ENCODE measurements around the gene BZW2. TPM values are rescaled to one million over a fixed set of nuclear protein-coding genes. Genes with fewer than 3 reads are reported as not detected.
A peak's percentile ranks its signal among the peaks of the same experiment; 100 is the strongest.

BZW2 gene
- total RNA-seq, 1 donor from 2014 or later, result 84.9 TPM

GRCh38 chr7:16753932-16754855 is 108.2 kb downstream of the BZW2 start:
- Mint-ChIP-seq H3K4me3 (ENCODE audit: unreplicated experiment) (peak overlapping the region; percentile 89), H3K27me3 (ENCODE audit: low read depth, unreplicated experiment) (no peaks in the 10 kb centered on the region), H3K9me3 (ENCODE audit: unreplicated experiment) (no peaks in the 10 kb centered on the region), H3K27ac (ENCODE audit: unreplicated experiment) (peak overlapping the region; percentile 41), H3K4me1 (ENCODE audit: low read depth, unreplicated experiment) (peaks cover 19% of the 10 kb centered on the region), H3K36me3 (ENCODE audit: low read depth, unreplicated experiment) (peaks cover 4% of the 10 kb centered on the region)
- no peaks in the 10 kb centered on the region for H3K9me3 ChIP-seq (ENCODE audit: insufficient read depth, low read depth, low read length)
- H3K4me3 ChIP-seq (ENCODE audit: insufficient read depth, low read depth, low read length), result peak overlapping the region; percentile 72
- peaks cover 8% of the 10 kb centered on the region for H3K4me1 ChIP-seq (ENCODE audit: insufficient read depth, low read length)
- H4K20me1 ChIP-seq (ENCODE audit: insufficient read depth, low read length), result peaks cover 12% of the 10 kb centered on the region
- H3K9ac ChIP-seq (ENCODE audit: low read length), result peak overlapping the region; percentile 82
- no peaks in the 10 kb centered on the region for H3K27me3 ChIP-seq (ENCODE audit: insufficient read depth, low read length)
- peak; percentile 29 for DNase-seq (ENCODE audit: low read depth)
- peak overlapping the region; percentile 65 for H2AFZ ChIP-seq (ENCODE audit: low read depth, low read length)
- TF ChIP-seq CTCF (IDR thresholded peaks at IDR 0.05; ENCODE audit: insufficient read depth, low read depth, low read length) (no peak), EZH2 (IDR thresholded peaks at IDR 0.05; ENCODE audit: insufficient read depth, low read length) (no peak)
- H3K79me2 ChIP-seq (ENCODE audit: insufficient read depth, low read length), result peaks cover 42% of the 10 kb centered on the region
- H3K27ac ChIP-seq (ENCODE audit: low read depth, low read length), result peak overlapping the region; percentile 10
- no peak for FAIRE-seq
- H3K36me3 ChIP-seq (ENCODE audit: insufficient read depth, low read length), result no peaks in the 10 kb centered on the region
- H3K4me2 ChIP-seq (ENCODE audit: low read length), result peak overlapping the region; percentile 87

- DNase-seq (ENCODE audit: low read depth) (peak; percentile 30), FAIRE-seq (no peak)
- peaks cover 19% of the 10 kb centered on the region for H3K4me1 Mint-ChIP-seq (ENCODE audit: low read depth, unreplicated experiment)
- peak overlapping the region; percentile 82 for H3K9ac ChIP-seq (ENCODE audit: low read length)
- H3K4me3 Mint-ChIP-seq (ENCODE audit: unreplicated experiment), result peak overlapping the region; percentile 89
- peaks cover 4% of the 10 kb centered on the region for H3K36me3 Mint-ChIP-seq (ENCODE audit: low read depth, unreplicated experiment)
- H3K27ac ChIP-seq (ENCODE audit: low read depth, low read length), result peak overlapping the region; percentile 10
- H3K9me3 ChIP-seq (ENCODE audit: insufficient read depth, low read depth, low read length), result no peaks in the 10 kb centered on the region
- peaks cover 49% of the 10 kb centered on the region for H3K79me2 ChIP-seq (ENCODE audit: insufficient read depth, low read length)
- peak overlapping the region; percentile 72 for H3K4me3 ChIP-seq (ENCODE audit: insufficient read depth, low read depth, low read length)
- peak overlapping the region; percentile 41 for H3K27ac Mint-ChIP-seq (ENCODE audit: unreplicated experiment)
- peaks cover 8% of the 10 kb centered on the region for H3K4me1 ChIP-seq (ENCODE audit: insufficient read depth, low read length)
- no peaks in the 10 kb centered on the region for H3K9me3 Mint-ChIP-seq (ENCODE audit: unreplicated experiment)
- no peaks in the 10 kb centered on the region for H3K27me3 ChIP-seq (ENCODE audit: insufficient read depth, low read length)
- H3K27me3 Mint-ChIP-seq (ENCODE audit: low read depth, unreplicated experiment), result no peaks in the 10 kb centered on the region
- no peaks in the 10 kb centered on the region for H3K36me3 ChIP-seq (ENCODE audit: insufficient read depth, low read length)
- H2AFZ ChIP-seq (ENCODE audit: low read depth, low read length), result peak overlapping the region; percentile 65
- H4K20me1 ChIP-seq (ENCODE audit: insufficient read depth, low read length), result peaks cover 12% of the 10 kb centered on the region
- H3K4me2 ChIP-seq (ENCODE audit: low read length), result peak overlapping the region; percentile 87
- TF ChIP-seq CTCF (IDR thresholded peaks at IDR 0.05; ENCODE audit: insufficient read depth, low read depth, low read length) (no peak), EZH2 (IDR thresholded peaks at IDR 0.05; ENCODE audit: insufficient read depth, low read length) (no peak)
Measured at GRCh38 chr7:16754856-16755317, 108.9 kb downstream of the BZW2 start.
